GM19452 (cell line): ENCODE results near the gene RPS4Y1.
"Not testable (repeated sequence)": the region's sequence is repeated elsewhere in the genome, so short reads cannot be mapped to it uniquely, and the experiment has no call there.

Experiments used
- ATAC-seq: cut with Tn5 transposase; IDR thresholded peaks from one replicate; pipeline ENCODE4 v1.9.1; 2021; ENCODE audit not compliant: unreplicated experiment

The RPS4Y1 gene

GRCh38 chrY:2841471-2841893 is at the start of gene RPS4Y1:
TSS of gene RPS4Y1 (plus strand) at chrY:2841602. CDS start at chrY:2841625, 23 bp downstream.
- peak; percentile 87 for ATAC-seq

DNA sequence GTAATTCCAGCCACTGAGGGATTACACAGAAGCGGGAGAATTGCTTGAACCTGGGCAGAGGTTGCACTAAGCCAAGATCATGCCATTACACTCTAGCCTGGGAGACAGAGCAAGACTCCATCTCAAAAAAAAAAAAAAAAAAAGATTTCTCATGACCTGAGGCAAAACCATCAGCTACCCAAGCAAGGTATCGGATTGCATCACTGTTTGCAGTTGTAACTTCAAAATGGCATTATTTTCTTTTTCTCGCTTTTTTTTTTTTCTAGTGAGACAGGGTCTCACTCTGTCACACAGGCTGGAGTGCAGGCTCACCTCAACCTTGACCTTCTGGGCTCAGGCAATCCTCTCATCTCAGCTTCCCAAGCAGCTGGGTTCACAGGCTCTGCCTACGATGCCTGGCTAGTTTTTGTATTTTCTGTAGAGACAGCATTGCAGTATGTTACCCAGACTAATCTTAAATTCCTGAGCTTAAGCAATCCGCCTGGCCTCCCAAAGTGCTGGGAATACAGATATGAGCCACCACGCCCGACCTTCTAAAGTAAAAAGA is 44.4 kb upstream of the RPS4Y1 start:
- ATAC-seq: no peak

DNA sequence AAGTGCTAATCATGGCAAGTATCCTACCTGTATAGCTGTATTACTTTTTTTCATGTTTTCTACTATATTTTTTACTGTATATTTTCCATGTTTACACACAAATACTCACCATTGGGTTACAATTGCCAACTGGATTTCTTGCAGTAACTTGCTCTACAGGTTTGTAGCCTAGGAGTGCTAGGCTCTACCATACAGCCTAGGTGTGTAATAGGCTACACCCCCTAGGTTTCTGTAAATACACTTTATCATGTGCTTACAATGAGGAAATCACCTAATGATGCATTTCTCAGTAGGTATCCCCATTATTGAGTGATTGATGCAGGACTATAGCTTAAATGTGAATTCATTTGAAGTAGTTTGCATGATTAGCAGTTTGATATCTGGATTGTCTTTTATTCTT is 43.4 kb upstream of the RPS4Y1 start:
- no peak for ATAC-seq

GRCh38 chrY:2800246-2800645 is 41.2 kb upstream of the RPS4Y1 start:
- ATAC-seq: no peak

DNA sequence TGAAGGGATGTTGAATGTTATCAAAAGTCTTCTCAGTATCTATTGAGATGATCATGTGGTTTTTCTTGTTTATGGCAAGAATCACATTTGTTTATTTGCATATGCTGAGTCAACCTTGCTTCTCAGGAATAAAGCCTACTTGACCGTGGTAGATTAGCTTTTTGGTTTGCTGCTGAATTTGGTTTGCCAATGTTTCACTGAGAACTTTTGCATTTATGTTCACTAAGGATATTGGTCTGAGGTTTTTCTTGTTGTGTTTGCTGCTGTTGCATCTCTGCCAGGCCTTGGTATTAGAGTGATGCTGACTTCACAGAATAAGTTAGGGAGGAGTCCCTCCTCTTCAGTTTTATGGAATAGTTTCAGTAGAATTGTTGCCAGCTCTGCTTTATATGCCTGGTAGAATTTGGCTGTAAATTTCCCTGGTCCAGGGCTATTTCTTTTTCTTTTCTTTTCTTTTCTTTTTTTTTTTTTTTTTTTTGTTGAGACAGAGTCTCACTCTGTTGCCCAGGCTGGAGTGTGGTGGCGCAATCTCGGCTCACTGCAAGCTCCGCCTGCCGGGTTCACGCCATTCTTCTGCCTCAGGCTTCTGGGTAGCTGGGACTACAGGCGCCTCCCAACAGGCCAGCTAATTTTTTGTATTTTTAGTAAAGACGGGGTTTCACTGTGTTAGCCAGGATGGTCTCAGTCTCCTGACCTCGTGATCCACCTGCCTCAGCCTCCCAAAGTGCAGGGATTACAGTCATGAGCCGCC is 24.1 kb upstream of the RPS4Y1 start:
- ATAC-seq: not testable (repeated sequence)

DNA sequence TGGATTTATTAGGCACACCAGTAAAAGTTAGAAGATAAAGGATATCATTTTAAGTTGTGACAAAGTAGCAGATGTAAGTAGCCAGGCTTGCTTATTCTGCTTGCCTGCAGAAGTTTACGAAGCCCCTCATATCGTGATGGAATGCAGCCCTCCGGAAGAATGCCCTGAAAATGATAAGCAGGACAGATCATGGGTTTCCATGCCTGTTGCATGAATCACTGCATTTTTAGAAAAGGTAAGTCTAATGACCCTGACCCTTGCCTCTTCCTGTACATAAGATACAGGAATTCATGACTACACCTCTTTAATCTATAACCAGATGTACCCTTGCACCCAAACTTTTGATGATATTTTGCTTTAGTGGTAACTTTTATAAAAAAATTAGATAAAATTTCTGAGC is 16.9 kb upstream of the RPS4Y1 start:
- ATAC-seq: no peak

DNA sequence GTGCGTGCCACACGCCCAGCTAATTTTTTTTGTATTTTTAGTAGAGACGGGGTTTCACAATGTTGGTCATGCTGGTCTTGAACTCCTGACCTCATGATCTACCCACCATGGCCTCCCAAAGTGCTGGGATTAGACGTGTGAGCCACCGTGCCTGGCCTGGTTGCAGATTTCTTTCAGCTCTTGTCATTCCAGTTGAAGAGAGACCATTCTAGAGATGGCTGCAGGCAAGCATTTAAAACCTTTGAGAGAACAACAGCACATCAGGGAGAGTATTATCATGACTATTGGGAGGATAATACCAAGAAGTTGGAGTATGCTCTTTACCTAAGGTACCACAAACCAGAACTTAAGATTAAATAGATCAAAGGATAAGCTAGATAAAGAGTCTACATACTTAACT is 12.9 kb upstream of the RPS4Y1 start:
- ATAC-seq: no peak

DNA sequence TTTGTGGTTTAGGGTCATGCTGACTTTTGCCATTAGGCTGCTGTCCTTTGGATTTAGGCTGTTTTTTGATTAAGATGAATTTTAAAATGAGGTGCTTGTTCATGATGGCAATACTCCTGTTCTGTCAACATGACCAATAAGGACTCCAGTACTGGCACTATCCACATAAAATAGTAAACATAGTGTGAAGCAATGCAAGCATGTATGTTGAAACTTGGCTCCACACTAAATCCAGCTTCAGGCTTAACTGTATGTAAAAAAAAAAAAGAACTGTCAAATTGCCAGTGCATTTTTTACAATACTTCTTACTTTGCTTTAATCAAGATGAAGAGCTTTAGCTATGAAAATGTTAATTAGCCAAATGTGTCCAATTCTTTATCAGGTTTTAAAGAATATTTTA is 6.2 kb upstream of the RPS4Y1 start:
- ATAC-seq: no peak

DNA sequence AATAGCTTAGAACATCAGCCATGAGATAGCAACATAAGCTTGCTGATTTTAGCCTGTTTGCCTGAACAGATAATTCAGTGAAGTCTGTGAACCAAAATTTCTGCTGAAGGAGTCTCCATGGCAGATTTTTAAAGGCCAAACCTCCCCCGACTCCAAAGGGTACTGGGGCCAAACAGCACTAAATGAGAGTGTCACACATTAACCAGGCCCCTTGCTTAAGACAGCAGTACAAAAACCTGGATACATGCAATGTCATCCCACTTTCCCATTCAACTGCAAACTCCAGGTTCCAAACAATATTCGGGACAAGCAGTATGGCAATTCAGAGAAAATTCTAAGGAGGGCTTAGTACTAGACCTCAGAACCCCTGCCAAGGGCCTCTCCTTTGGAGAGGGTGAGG is 4.3 kb upstream of the RPS4Y1 start:
- no peak for ATAC-seq

GRCh38 chrY:2837932-2838331 is 3.5 kb upstream of the RPS4Y1 start:
- no peak for ATAC-seq

DNA sequence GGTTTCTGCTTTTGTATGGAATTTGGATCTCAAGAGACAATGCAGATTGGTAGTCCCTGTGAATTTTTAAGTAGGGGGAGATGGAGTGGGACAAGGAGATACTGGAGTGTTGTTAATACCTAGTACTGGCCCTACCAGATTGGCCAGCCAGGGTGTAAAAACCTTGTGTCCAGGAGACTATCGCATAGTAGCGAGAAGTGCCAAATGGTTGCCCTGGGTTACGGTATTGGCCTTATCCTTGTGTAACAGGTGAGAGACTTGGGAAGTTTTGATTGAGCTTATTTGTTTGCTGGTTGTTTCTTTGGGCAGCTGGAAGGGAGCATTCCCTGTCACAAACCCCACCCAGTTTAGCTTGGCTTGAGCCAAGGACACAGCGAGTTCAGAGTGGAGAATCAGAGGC is 5.4 kb downstream of the RPS4Y1 start:
- no peak for ATAC-seq

- ATAC-seq: no peak
These were observed 7.0 kb downstream of the RPS4Y1 start for GRCh38 chrY:2848384-2848783.

- ATAC-seq: no peak
These were observed 8.0 kb downstream of the RPS4Y1 start for GRCh38 chrY:2849368-2849767.

GRCh38 chrY:2854145-2854774 is 12.9 kb downstream of the RPS4Y1 start:
- ATAC-seq: no peak

GRCh38 chrY:2857068-2857467 is 15.7 kb downstream of the RPS4Y1 start:
- ATAC-seq: no peak

DNA sequence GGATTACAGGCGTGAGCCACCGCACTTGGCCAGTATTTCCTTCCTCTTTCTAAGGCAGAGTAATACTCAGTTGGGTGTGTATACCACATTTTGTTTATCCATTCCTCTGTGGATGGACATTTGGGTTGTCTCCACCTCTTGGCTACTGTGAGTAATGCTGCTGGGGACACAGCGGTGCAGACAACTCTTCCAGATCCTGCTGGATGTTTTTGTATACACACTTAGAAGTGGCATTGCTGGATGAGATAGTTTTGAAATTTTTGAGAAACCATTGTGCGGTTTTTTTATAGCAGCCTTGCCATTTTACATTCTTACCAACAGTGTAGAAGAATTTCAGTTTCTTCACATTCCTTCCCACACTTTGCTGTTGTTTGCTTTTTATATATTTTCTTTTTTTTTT is 16.3 kb downstream of the RPS4Y1 start:
- ATAC-seq: no peak

DNA sequence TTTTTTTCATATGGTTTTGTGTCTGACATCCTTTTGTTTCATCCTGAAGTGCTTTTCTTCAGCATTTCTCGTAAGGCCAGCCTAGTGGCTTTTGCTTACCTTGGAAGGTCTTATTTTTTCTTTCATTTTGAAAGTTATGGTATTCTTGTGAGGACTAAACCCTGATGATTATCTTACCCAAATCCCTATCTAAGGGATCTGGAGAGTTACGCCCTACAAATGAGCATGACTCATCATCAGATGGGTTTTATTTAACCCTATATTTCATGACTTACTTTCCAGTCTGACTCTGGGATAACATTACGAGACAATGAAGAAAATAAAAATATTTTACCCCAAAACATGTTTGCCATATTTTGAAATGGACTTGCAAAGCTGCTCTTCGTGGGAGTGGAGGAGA is 18.4 kb downstream of the RPS4Y1 start:
- no peak for ATAC-seq

DNA sequence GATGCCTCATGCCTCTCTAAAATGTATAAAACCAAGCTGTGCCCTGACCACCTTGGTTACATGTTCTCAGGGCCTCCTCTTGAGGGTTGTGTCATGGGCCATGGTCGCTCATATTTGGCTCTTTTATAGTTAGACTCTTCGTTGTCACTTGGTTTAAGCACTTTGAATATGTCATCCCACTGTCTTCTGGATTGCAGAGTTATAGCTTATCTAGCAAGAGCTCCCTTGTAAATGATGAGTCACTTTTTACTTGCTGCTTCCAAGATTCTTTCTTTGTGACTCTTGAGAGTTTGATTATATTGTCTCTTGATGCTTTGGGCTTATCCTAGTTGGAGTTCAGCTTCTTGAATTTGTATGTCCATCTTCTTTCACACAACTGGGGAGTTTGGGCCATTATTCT is 19.1 kb downstream of the RPS4Y1 start:
- no peak for ATAC-seq

DNA sequence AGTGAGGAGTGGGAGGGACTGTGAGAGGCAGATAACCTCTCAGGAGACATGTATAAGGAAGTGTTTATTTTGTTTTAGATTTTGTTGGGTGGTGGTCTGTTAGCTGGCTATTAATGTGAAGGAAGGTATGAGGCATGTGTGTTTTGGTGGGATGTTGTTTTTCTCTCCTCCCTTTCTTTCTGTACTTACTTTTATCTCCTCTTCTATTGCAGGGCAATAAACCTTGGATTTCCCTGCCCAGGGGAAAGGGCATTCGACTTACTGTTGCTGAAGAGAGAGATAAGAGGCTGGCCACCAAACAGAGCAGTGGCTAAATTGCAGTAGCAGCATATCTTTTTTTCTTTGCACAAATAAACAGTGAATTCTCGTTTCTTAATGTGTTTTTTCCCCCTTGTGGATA is 25.2 kb downstream of the RPS4Y1 start:
- ATAC-seq: no peak

GRCh38 chrY:2867469-2867868 is 26.1 kb downstream of the RPS4Y1 start:
- no peak for ATAC-seq

DNA sequence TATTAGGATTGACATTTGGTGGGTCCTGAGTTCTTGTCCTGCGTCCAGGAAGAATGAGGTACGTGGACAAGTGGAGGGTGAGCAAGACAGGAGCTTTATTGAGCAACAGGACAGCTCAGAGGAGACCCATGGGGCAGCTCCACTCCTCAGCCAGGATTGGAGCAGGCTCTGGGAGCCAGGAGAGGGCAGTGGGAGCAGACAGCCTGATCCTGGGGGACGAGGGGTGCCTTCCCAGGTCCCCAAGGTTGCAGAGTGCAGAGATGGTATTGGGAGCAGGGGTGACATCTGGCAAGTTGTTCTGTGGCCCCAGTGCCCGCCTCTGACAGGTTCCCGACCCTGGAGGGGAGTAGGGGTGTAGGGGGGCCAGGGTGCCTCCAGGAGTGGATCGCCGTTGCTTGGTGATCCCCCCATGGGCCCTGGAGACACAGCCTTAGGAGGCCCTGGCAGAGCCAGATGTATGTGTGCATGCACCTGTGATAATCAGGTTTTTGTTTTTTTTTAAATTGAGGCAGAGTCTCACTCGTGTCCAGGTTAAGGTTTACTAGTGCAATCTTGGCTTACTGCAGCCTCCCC is 26.7 kb downstream of the RPS4Y1 start:
- no peak for ATAC-seq

DNA sequence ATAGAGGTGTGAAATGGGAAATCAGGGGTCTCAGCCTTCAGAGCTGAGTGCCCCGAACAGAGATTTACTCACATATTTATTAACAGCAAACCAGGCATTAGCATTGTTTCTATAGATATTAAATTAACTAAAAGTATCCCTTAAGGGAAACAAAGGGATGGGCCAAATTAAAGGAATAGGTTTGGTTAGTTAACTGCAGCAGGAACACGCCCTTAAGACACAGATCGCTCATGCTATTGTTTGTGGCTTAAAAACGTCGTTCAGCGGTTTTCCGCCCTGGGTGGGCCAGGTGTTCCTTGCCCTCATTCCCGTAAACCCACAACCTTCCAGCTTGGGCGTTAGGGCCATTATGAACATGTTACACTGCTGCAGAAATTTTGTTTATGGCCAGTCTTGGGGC is 30.8 kb downstream of the RPS4Y1 start:
- not testable (repeated sequence) for ATAC-seq
